ENCODE results near the gene PIK3C2G. TPM values are rescaled to one million over a fixed set of nuclear protein-coding genes. Genes with fewer than 3 reads are reported as not detected.

Gene PIK3C2G
- total and polyA plus RNA-seq, 2 of the 13 experiments (the other 11 are each of a cell fraction or from before 2014, with no cell fraction given) = not detected

DNA sequence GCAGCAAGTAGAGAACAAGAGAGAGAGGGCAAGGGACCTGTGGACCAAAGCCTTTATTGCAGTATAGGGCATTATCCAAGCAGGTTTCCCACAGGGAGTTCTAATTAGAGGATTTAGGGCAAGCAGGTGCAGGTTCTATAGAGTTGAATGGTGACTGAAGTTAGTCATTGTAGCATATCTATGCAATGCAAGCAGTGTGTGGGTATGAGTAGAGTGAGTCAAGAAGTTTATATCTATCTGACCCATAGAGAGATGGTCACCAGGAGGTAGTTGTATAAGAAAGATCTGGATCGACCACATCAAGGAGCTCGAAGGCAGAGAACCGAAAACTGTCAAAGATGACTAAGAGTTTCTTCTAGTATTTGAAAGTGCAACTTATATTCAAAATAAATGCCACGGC, 309.2 kb downstream of the PIK3C2G start:
- no peaks in the 10 kb centered on the region for H3K27me3 ChIP-seq (ENCODE audit: control insufficient read depth in 1 of 2, insufficient read depth in 2 of 2, low read length in 2 of 2)
- intact Hi-C loops (cut with micrococcal nuclease; ENCODE audit: unreplicated experiment) (no loop called here), in situ Hi-C loops (cut with HindIII; ENCODE audit: extremely low pct_ligation_motif_present, low pct_unique_long_range_greater_than_20kb) (no loop called here)
- no peak overlapping the region for H3K27ac ChIP-seq (ENCODE audit: extremely low read length, insufficient read depth, low read length)
- WGBS (ENCODE audit: low lambda C conversion rate) = 28% methylated on average over 4 of the region's 4 CpGs
- H3K4me2 ChIP-seq (ENCODE audit: low read depth, low read length) = no peak overlapping the region
- H3K36me3 ChIP-seq (replicated peaks in 1 of 2; ENCODE audit: control insufficient read depth in 1 of 2, insufficient read depth in 2 of 2, low read length in 2 of 2) = no peaks in the 10 kb centered on the region
- ATAC-seq = no peak
- no TSS peak for BruUV-seq (replicated peaks)
- H2AFZ ChIP-seq (ENCODE audit: low read length) = no peak overlapping the region
- H3K4me1 ChIP-seq (ENCODE audit: insufficient read depth, low read length) = no peaks in the 10 kb centered on the region
- ChIA-PET CTCF (ENCODE audit: low intra/inter-chr PET ratio, low total read pairs) (no interaction called here), POLR2A (no interaction called here)
- no peak for FAIRE-seq
- no peaks in the 10 kb centered on the region for H3K79me2 ChIP-seq (ENCODE audit: insufficient read depth, low read length)
- DNase-seq (ENCODE audit: low spot score) = no peak
- no peak overlapping the region for H3K9ac ChIP-seq (ENCODE audit: insufficient read depth, low read depth, low read length)
- no peak overlapping the region for H3K4me3 ChIP-seq (replicated peaks in 1 of 3; ENCODE audit: insufficient read depth in 1 of 3, low read depth in 2 of 3, low read length in 3 of 3)
- H4K20me1 ChIP-seq (ENCODE audit: insufficient read depth, low read length) = no peaks in the 10 kb centered on the region
- H3K9me3 ChIP-seq (ENCODE audit: low read length) = no peaks in the 10 kb centered on the region
- no peak for TF ChIP-seq ARHGAP35 (CRISPR knock-in tag; IDR thresholded peaks at IDR 0.05; ENCODE audit: borderline replicate concordance)
- TF ChIP-seq, protein P1, sequence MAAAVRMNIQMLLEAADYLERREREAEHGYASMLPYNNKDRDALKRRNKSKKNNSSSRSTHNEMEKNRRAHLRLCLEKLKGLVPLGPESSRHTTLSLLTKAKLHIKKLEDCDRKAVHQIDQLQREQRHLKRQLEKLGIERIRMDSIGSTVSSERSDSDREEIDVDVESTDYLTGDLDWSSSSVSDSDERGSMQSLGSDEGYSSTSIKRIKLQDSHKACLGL (CRISPR knock-in tag; IDR thresholded peaks at IDR 0.05) = no peak
- TF ChIP-seq, protein P2, sequence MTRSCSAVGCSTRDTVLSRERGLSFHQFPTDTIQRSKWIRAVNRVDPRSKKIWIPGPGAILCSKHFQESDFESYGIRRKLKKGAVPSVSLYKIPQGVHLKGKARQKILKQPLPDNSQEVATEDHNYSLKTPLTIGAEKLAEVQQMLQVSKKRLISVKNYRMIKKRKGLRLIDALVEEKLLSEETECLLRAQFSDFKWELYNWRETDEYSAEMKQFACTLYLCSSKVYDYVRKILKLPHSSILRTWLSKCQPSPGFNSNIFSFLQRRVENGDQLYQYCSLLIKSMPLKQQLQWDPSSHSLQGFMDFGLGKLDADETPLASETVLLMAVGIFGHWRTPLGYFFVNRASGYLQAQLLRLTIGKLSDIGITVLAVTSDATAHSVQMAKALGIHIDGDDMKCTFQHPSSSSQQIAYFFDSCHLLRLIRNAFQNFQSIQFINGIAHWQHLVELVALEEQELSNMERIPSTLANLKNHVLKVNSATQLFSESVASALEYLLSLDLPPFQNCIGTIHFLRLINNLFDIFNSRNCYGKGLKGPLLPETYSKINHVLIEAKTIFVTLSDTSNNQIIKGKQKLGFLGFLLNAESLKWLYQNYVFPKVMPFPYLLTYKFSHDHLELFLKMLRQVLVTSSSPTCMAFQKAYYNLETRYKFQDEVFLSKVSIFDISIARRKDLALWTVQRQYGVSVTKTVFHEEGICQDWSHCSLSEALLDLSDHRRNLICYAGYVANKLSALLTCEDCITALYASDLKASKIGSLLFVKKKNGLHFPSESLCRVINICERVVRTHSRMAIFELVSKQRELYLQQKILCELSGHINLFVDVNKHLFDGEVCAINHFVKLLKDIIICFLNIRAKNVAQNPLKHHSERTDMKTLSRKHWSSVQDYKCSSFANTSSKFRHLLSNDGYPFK (CRISPR knock-in tag; IDR thresholded peaks at IDR 0.05; ENCODE audit: borderline replicate concordance) = no peak
- no peak for TF ChIP-seq ZNF605 (CRISPR knock-in tag; IDR thresholded peaks at IDR 0.05)
- TF ChIP-seq, protein P3, sequence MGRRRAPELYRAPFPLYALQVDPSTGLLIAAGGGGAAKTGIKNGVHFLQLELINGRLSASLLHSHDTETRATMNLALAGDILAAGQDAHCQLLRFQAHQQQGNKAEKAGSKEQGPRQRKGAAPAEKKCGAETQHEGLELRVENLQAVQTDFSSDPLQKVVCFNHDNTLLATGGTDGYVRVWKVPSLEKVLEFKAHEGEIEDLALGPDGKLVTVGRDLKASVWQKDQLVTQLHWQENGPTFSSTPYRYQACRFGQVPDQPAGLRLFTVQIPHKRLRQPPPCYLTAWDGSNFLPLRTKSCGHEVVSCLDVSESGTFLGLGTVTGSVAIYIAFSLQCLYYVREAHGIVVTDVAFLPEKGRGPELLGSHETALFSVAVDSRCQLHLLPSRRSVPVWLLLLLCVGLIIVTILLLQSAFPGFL (CRISPR knock-in tag; IDR thresholded peaks at IDR 0.05) = no peak
- TF ChIP-seq KDM3A (CRISPR knock-in tag; IDR thresholded peaks at IDR 0.05; ENCODE audit: low read depth) = no peak
- TF ChIP-seq NCOR1 (IDR thresholded peaks at IDR 0.05; ENCODE audit: borderline replicate concordance, low read length) = no peak
- no peak for TF ChIP-seq ZEB1 (IDR thresholded peaks at IDR 0.05; ENCODE audit: insufficient replicate concordance, low read depth)
- TF ChIP-seq TCF12 (IDR thresholded peaks at IDR 0.05) = no peak
- no peak for TF ChIP-seq TCF12 (CRISPR knock-in tag; IDR thresholded peaks at IDR 0.05)
- TF ChIP-seq, protein P4, sequence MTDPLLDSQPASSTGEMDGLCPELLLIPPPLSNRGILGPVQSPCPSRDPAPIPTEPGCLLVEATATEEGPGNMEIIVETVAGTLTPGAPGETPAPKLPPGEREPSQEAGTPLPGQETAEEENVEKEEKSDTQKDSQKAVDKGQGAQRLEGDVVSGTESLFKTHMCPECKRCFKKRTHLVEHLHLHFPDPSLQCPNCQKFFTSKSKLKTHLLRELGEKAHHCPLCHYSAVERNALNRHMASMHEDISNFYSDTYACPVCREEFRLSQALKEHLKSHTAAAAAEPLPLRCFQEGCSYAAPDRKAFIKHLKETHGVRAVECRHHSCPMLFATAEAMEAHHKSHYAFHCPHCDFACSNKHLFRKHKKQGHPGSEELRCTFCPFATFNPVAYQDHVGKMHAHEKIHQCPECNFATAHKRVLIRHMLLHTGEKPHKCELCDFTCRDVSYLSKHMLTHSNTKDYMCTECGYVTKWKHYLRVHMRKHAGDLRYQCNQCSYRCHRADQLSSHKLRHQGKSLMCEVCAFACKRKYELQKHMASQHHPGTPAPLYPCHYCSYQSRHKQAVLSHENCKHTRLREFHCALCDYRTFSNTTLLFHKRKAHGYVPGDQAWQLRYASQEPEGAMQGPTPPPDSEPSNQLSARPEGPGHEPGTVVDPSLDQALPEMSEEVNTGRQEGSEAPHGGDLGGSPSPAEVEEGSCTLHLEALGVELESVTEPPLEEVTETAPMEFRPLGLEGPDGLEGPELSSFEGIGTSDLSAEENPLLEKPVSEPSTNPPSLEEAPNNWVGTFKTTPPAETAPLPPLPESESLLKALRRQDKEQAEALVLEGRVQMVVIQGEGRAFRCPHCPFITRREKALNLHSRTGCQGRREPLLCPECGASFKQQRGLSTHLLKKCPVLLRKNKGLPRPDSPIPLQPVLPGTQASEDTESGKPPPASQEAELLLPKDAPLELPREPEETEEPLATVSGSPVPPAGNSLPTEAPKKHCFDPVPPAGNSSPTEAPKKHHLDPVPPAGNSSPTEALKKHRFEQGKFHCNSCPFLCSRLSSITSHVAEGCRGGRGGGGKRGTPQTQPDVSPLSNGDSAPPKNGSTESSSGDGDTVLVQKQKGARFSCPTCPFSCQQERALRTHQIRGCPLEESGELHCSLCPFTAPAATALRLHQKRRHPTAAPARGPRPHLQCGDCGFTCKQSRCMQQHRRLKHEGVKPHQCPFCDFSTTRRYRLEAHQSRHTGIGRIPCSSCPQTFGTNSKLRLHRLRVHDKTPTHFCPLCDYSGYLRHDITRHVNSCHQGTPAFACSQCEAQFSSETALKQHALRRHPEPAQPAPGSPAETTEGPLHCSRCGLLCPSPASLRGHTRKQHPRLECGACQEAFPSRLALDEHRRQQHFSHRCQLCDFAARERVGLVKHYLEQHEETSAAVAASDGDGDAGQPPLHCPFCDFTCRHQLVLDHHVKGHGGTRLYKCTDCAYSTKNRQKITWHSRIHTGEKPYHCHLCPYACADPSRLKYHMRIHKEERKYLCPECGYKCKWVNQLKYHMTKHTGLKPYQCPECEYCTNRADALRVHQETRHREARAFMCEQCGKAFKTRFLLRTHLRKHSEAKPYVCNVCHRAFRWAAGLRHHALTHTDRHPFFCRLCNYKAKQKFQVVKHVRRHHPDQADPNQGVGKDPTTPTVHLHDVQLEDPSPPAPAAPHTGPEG (CRISPR knock-in tag; IDR thresholded peaks at IDR 0.05) = no peak
- TF ChIP-seq, protein P5, sequence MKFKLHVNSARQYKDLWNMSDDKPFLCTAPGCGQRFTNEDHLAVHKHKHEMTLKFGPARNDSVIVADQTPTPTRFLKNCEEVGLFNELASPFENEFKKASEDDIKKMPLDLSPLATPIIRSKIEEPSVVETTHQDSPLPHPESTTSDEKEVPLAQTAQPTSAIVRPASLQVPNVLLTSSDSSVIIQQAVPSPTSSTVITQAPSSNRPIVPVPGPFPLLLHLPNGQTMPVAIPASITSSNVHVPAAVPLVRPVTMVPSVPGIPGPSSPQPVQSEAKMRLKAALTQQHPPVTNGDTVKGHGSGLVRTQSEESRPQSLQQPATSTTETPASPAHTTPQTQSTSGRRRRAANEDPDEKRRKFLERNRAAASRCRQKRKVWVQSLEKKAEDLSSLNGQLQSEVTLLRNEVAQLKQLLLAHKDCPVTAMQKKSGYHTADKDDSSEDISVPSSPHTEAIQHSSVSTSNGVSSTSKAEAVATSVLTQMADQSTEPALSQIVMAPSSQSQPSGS (CRISPR knock-in tag; IDR thresholded peaks at IDR 0.05) = no peak
